Activated CD4-positive, CD25-positive, alpha-beta regulatory T cell (primary cell): ENCODE measurements around the gene FNDC3A.

Experiments
- DNase-seq, 4 experiments: peaks; one replicate each; lab custom pipeline; 2025; lab: John Stamatoyannopoulos, UW

Gene FNDC3A

GRCh38 chr13:49217962-49218492, 242.3 kb downstream of the FNDC3A start:
- DNase-seq, result no peak

GRCh38 chr13:49218493-49219051, 242.9 kb downstream of the FNDC3A start:
- no peak for DNase-seq

GRCh38 chr13:49219647-49220035, 243.9 kb downstream of the FNDC3A start:
- DNase-seq, result no peak

DNA sequence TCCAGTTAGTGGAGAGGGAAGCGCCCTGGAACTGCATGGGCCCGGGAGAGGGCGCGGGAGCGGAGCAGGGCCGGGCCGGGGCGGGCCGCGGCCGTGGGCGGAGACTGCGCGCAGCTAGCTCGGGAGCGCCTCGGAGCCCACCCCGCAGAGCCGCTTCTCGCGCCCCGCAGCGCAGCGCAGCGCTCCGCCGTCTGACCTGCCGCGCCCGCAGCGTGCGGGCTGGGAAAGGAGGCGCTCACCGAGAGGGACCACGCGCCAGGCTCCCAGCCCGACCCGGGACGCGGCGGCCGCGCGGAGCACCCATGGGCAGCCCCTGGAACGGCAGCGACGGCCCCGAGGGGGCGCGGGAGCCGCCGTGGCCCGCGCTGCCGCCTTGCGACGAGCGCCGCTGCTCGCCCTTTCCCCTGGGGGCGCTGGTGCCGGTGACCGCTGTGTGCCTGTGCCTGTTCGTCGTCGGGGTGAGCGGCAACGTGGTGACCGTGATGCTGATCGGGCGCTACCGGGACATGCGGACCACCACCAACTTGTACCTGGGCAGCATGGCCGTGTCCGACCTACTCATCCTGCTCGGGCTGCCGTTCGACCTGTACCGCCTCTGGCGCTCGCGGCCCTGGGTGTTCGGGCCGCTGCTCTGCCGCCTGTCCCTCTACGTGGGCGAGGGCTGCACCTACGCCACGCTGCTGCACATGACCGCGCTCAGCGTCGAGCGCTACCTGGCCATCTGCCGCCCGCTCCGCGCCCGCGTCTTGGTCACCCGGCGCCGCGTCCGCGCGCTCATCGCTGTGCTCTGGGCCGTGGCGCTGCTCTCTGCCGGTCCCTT, 244.5 kb downstream of the FNDC3A start, which contains the start of gene MLNR:
Gene MLNR, plus strand, starts transcription at position 303 of the 820 bp plus-strand sequence. Its CDS starts 0 bp downstream, at position 303.
- peak in 1 of 4 experiments; percentile 20 for DNase-seq

- DNase-seq, result no peak
Measured at GRCh38 chr13:49220856-49221589, 245.3 kb downstream of the FNDC3A start.

DNA sequence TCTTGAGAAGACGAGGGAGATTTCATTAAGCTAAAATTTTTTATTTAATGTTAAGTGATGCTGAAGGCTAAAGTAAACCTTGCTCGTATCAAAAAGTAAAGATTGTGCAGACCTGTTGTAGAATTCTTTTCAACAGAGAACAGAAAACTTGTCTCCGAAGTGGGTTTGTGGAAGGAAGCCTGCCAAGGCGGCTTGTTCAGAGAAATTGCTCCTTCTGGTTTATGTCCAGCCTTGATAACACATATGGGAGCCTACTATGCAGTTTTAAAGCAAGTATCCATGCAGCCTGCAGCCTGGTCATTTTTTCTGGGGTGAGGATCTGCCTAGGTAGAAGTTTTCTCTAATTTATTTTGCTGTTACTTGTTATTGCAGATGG, 245.9 kb downstream of the FNDC3A start:
- no peak for DNase-seq

DNA sequence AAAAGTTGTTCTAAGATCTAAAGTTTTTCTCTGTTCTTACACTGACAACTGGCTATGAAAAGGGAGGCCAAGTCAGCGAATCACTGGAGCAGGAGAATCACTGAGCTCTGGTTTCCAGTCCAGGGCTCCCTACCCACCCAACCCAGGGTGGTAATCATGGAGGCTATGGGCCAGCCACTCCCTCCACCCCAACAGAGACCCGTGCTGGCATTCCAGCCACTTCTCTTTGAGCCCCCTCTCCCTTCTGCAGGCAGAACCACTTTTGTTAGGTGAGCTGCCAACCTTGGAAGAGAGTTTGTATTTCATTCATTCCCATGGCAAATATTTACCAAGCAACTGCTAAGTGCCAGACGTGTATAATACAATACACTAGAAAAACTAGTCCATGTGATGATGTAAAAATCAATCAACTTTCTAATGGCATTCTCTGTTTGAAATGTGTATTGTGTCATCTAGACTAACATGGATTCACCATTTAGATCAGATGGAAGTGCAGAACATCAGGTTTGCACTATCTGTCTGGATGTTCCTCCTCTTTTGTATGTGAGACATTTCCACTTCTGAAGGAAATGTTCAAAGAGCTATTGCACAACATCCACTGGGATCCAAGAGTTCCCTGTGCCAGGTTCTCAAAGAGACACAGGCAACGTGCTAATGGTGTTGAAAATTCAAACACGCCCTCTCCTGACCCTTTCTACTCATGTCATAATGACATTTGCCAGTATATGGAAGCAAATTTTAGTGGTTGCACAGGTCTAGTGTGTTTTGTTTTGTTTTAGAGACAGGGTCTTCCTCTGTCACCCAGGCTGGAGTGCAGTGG, 249.7 kb downstream of the FNDC3A start:
- DNase-seq, result no peak

DNA sequence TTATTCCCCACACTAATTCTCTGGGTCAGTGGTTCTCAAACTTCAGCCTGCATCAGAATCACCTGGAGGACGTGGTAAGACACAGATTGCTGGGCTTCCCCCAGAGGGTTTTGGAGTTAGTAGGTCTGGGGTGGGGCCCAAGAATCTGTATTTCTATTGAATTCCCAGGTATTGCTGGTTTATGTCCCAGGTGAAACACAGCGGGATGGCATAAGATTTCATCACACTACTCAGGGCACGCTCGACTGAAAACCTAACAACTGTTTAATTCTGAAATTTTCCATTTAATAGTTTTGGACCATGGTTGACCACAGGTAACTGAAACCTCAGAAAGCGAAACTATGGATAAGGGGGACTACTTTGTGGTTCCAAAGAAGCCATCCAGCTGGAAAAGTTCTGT, 250.9 kb downstream of the FNDC3A start:
- no peak for DNase-seq

DNA sequence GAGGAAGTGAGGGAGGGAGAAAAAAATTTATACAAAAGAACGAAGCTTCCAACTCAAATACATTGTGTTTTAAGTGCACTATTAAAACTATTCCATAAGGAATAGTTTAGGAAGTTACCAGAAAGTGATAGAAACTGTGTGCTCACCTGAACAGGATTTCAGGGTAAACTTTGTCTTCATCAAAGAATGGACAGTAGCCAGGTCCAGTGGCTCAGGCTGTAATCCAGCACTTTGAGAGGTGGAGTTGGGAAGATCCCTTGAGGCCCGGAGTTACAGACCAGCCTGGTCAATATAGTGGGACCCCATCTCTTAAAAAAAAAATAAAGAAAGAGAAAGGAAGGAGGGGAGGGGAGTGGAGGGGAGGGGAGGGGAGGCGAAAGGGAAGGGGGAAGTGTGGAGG, 259.0 kb downstream of the FNDC3A start:
- DNase-seq, result no peak

- DNase-seq, result no peak
Measured at GRCh38 chr13:49235856-49236431, 260.2 kb downstream of the FNDC3A start.

- DNase-seq, result no peak
Measured at GRCh38 chr13:49238621-49239020, 262.9 kb downstream of the FNDC3A start.

- DNase-seq, result no peak
Measured at GRCh38 chr13:49240017-49240416, 264.3 kb downstream of the FNDC3A start.

DNA sequence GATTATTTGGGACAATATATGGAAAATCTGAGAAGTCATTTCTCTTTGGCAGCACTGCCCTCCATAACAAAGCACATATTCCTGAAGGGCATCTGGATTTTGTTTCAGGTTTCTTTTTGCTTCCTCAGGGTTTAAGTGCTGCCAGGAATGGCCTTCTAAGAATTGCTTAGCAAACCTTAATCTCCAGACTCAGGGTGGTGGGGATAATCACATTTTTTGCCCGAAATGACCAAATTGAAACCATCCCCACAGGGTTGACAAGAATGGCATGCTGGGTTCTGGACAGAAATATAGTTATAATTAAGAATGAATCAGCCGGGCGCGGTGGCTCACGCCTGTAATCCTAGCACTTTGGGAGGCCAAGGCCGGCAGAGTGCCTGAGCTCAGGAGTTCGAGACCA, 265.6 kb downstream of the FNDC3A start:
- DNase-seq, result no peak

DNA sequence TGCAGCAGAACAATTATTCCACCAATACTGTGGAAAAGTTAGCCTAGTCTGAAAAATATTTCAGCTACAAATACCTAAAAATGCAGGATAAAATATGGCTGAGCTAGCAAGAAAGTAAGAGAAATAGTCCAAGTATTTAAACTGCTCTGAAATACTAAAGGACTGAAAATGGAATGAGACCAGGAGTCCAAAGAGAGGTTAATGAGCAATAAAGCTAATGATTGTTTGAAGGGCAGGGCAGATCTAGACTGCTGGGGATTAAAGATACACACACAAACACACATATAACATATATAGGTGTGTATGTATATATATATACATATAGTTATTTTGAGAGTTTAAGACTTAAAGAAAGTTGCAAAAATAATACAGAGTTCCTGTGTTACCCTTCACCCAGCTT, 269.4 kb downstream of the FNDC3A start:
- no peak for DNase-seq

DNA sequence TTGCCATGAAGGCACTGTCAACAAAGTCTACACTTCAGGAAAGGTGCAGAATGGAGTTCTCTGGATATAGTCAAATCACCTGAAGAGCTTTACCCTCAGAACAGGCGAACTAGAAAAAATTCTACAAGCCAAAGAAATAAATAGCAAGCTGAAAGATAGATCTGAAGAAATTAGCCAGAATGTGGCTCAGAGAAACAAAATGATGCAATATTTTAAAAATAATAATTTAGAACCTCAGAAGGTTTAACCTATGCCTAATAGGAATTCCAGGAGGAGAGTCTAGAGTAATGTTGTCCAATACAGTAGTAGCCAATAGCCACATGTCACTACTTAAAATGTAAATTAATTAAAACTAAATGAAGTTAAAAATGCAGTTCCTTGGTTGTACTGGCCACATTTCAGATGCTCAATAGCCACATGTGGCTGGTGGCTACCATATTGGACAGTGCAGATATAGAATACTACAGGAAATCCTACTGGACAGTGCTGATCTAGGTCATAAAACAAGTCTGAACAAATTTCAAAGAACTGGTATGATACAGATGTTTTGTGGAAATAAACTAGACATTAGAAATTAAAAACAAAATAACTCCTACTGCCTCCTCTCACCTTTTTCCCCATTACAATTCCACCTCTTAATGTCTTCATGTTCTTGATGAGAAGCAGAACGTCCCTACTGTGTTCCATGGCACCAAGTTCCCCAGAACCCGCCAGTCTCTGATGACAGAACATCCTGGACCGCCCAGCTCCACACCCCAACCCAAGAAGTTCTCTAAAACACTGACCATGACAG, 271.3 kb downstream of the FNDC3A start:
- no peak for DNase-seq

DNA sequence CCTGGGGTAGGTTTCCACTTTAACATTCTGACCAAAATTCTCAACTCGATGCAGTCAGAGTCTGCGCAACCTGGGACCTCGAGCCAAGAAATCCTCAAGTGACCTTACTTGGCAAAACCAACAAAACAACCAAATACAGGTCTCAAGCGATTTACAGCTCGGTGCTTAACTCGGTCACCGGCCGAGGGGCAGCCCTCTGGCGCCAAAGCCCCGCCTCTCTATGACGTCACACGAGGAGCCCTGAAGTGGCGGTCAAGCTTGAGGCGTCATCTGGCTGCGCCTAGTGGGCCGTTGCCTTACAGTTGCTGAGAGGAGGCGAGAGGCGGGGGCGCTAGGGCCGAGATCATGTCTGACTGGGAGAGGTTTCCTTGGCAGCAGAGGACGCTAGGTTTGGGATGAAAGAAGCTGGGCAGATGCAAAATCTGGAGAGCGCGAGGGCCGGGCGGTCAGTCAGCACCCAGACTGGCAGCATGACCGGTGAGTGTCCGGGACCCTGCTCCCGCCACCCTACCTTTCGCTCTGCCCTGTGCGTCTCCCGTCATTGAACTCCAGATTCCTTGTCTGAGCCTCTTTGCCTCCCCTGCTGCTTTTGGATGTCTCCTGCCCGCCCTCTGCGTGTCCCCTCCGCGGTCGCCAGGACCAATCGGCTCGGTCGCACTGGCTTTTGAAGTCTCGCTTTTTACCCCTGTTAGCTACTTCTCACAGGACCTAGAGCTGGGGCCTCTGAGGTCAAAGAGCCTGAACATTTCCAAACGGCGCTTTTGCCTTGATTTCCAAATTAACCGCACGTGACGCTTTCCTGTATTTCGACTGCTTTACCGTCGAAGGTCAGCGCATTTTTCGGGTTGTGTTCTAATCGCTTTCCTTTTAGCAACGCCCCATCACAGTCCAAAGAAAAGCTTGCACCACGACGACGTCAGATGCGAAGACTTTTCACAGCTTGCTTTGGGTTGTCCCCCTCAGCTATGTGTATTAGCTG, 272.2 kb downstream of the FNDC3A start, which contains the start of gene CDADC1:
Gene CDADC1, plus strand, starts transcription at position 283 of the 979 bp plus-strand sequence. Its CDS starts 113 bp downstream, at position 396.
- DNase-seq, result peak; percentile 63 to 77 (median 68)

- DNase-seq, result no peak
Measured at GRCh38 chr13:49248622-49249002, 272.9 kb downstream of the FNDC3A start.

DNA sequence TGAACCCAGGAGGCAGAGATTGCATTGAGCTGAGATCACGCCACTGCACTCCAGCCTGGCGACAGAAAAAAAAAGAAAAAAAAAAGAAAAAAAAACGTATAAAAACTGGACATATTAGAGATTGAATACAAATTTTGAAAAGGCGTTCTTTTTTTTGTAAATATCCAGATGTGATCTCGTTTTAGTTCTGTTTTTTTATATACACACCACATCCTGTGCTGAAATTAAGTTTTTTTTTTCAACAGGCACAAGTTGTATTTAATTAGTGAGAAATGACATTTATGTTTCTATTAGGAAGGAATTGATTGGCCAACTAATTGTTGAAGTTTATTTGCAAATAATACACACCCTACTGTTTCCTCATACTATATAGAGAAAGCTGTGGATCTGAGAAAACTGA, 275.6 kb downstream of the FNDC3A start:
- no peak for DNase-seq

DNA sequence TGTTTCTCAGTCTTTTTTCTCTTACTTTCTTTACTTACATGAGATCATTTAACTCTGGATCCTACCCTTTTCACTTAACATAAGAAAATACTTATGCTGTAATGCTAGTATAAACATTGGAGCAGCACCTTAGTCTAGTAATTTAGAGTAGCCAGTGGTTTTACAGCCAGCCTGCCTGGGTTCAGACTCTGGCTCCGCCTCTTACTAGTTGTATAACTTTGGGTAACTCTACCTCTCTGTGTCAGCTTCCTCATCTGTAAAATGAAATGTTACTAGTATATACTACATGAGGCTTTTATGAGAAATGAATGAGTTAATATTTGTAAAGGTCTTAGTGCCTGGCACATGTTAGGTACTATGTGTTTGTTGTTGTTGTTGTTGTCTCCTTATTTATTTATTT, 277.6 kb downstream of the FNDC3A start:
- no peak for DNase-seq
